HepG2 (cell line): ENCODE data around the gene GRID1. TPM values are rescaled to one million over a fixed set of nuclear protein-coding genes. Genes with fewer than 3 reads are reported as not detected.

Source experiments
- ATAC-seq: fragments of 200-7000 bp; cut with Tn5 transposase; 3 replicates; pipeline ENCODE4 v1.9.1; 2020; ENCODE audit warnings: mild to moderate bottlenecking, moderate library complexity
- BruUV-seq: library from RNA; stranded (reverse); fragments of 400-500 nt; replicated peaks from 2 replicates; lab custom pipeline; 2021; lab: Mats Ljungman, UMichigan
- CTCF ChIA-PET: fragments of 300-600 bp; formaldehyde crosslinking; extraction: SDS; loops from one replicate; lab custom pipeline; 2021; ENCODE audit warnings: low total read pairs, inconsistent platforms, low intra/inter-chr PET ratio; lab: Yijun Ruan, JAX
- POLR2A ChIA-PET: fragments of 350-600 bp; sonication (Branson Sonifier 250); formaldehyde crosslinking; loops from one replicate; lab custom pipeline; 2020; ENCODE audit warnings: antibody characterized with exemption, inconsistent platforms; lab: Yijun Ruan, JAX
- DNase-seq: peaks from one replicate; pipeline ENCODE4 v3.0.0-alpha.2; 2015; ENCODE audit warnings: low spot score
- FAIRE-seq: peaks from 3 replicates; lab custom pipeline; 2011; peaks lifted over from hg19 to GRCh38; lab: Jason Lieb, UNC
- H2AFZ ChIP-seq: one replicate; pipeline ENCODE4 v1.6.1; 2011; ENCODE audit warnings: low read length, inconsistent platforms
- H3K27ac ChIP-seq: fragments of 300-600 bp; 3 replicates; pipeline ENCODE4 v1.8.0; 2011; ENCODE audit warnings: mixed run types, mild to moderate bottlenecking, mixed read lengths, low read length, inconsistent platforms; ENCODE audit not compliant: insufficient read depth; ENCODE audit errors: extremely low read length
- H3K27me3 ChIP-seq, 2 experiments: fragments of 200-600 bp in 1 of 2; 2 replicates in 1 of 2; 3 replicates in 1 of 2; pipeline versions ENCODE4 v1.6.0 to v1.8.0; 2011; ENCODE audit warnings: low read length in 2 of 2, mild to moderate bottlenecking in 2 of 2, moderate library complexity in 2 of 2, inconsistent platforms in 1 of 2; ENCODE audit not compliant: insufficient read depth in 2 of 2, control insufficient read depth in 1 of 2
- H3K36me3 ChIP-seq, 2 experiments: fragments of 200-600 bp in 1 of 2; replicated peaks in 1 of 2; 2 replicates in 1 of 2; 3 replicates in 1 of 2; pipeline versions ENCODE4 v1.5.1 to v1.8.0; 2011; ENCODE audit warnings: low read length in 2 of 2, inconsistent platforms in 1 of 2; ENCODE audit not compliant: insufficient read depth in 2 of 2, control insufficient read depth in 1 of 2
- H3K4me1 ChIP-seq: 2 replicates; pipeline ENCODE4 v1.5.1; 2012; ENCODE audit warnings: low read length, inconsistent platforms; ENCODE audit not compliant: insufficient read depth
- H3K4me2 ChIP-seq: 2 replicates; pipeline ENCODE4 v1.6.0; 2011; ENCODE audit warnings: low read depth, low read length, inconsistent platforms
- H3K4me3 ChIP-seq, 3 experiments: fragments of 200-600 bp in 1 of 3; sonication (generic), shearing (Covaris generic) in 1 of 3; replicated peaks in 1 of 3; 2 replicates each; pipeline ENCODE4 v1.5.1; 2011 to 2016; ENCODE audit warnings: low read length in 3 of 3, inconsistent platforms in 2 of 3, low read depth in 2 of 3, mild to moderate bottlenecking in 2 of 3, control low read depth in 1 of 3, mixed read lengths in 1 of 3; ENCODE audit not compliant: insufficient read depth in 1 of 3
- H3K79me2 ChIP-seq: one replicate; pipeline ENCODE4 v1.6.1; 2011; ENCODE audit warnings: low read length, inconsistent platforms; ENCODE audit not compliant: insufficient read depth
- H3K9ac ChIP-seq: 2 replicates; pipeline ENCODE4 v1.6.0; 2011; ENCODE audit warnings: mild to moderate bottlenecking, low read depth, low read length, inconsistent platforms; ENCODE audit not compliant: insufficient read depth
- H3K9me3 ChIP-seq: 2 replicates; pipeline ENCODE4 v1.5.1; 2012; ENCODE audit warnings: mild to moderate bottlenecking, low read length
- H4K20me1 ChIP-seq: 2 replicates; pipeline ENCODE4 v1.6.0; 2011; ENCODE audit warnings: inconsistent platforms, mild to moderate bottlenecking, low read length, moderate library complexity; ENCODE audit not compliant: insufficient read depth
- AHR ChIP-seq: IDR thresholded peaks from 2 replicates; pipeline ENCODE4 v1.6.1; 2018; ENCODE audit warnings: missing genetic modification reagents, missing compliant biosample characterization
- JUND ChIP-seq: sonication (generic); formaldehyde crosslinking; IDR thresholded peaks from 2 replicates; pipeline ENCODE4 v1.8.0; 2022; ENCODE audit warnings: mild to moderate bottlenecking, missing genetic modification reagents
- MIER2 ChIP-seq: IDR thresholded peaks from 2 replicates; pipeline ENCODE4 v1.6.1; 2016; ENCODE audit warnings: missing biosample characterization, missing genetic modification reagents
- MTA1 ChIP-seq: sonication (generic); formaldehyde crosslinking; IDR thresholded peaks from 2 replicates; pipeline ENCODE4 v1.4.0; 2020; ENCODE audit warnings: missing genetic modification reagents, mild to moderate bottlenecking, borderline replicate concordance
- PRDM15 ChIP-seq: sonication (generic); formaldehyde crosslinking; IDR thresholded peaks from 2 replicates; pipeline ENCODE4 v1.4.0; 2020; ENCODE audit warnings: missing genetic modification reagents
- STAG1 ChIP-seq: sonication (generic); formaldehyde crosslinking; IDR thresholded peaks from 2 replicates; pipeline ENCODE4 v1.4.0; 2020; ENCODE audit warnings: missing genetic modification reagents
- TARDBP ChIP-seq: sonication (generic); formaldehyde crosslinking; IDR thresholded peaks from 2 replicates; pipeline ENCODE4 v1.8.0; 2022; ENCODE audit warnings: mild to moderate bottlenecking, missing genetic modification reagents
- TFAP4 ChIP-seq: sonication (generic); IDR thresholded peaks from 2 replicates; pipeline ENCODE4 v1.6.1; 2016; ENCODE audit warnings: low read depth, borderline replicate concordance
- ZNF160 ChIP-seq: sonication (generic); formaldehyde crosslinking; IDR thresholded peaks from 2 replicates; pipeline ENCODE4 v1.8.0; 2022; ENCODE audit warnings: mild to moderate bottlenecking, inconsistent platforms, missing genetic modification reagents
- ZNF350 ChIP-seq: sonication (generic); formaldehyde crosslinking; IDR thresholded peaks from 2 replicates; pipeline ENCODE4 v1.4.0; 2020; ENCODE audit warnings: mild to moderate bottlenecking, low read depth, missing genetic modification reagents, borderline replicate concordance
- ZNF746 ChIP-seq: sonication (generic); formaldehyde crosslinking; IDR thresholded peaks from 2 replicates; pipeline ENCODE4 v1.8.0; 2022; ENCODE audit warnings: mild to moderate bottlenecking, missing genetic modification reagents
- ZNF800 ChIP-seq: sonication (generic); formaldehyde crosslinking; IDR thresholded peaks from 2 replicates; pipeline ENCODE4 v1.4.0; 2020; ENCODE audit warnings: missing genetic modification reagents
- WGBS: methylation state at CpG from one replicate; pipeline ENCODE4 v1.1.6; 2017; ENCODE audit warnings: low lambda C conversion rate; 5-methylcytosine and 5-hydroxymethylcytosine counted together
- in situ Hi-C: cut with HindIII; loops from 2 replicates; pipeline ENCODE4 v1.10.0; 2017; ENCODE audit warnings: low pct_unique_long_range_greater_than_20kb; ENCODE audit not compliant: extremely low pct_ligation_motif_present
- intact Hi-C: fragments of 100-400 bp; cut with micrococcal nuclease; formaldehyde crosslinking; loops from one replicate; pipeline ENCODE4 v1.10.0; 2022; ENCODE audit not compliant: unreplicated experiment
- polyA plus RNA-seq, 8 experiments: library from polyadenylated mRNA; depleted of rRNA in 3 of 8; stranded (reverse) in 7 of 8; unstranded in 1 of 8; fragments of >200 nt; fragmentation: Illumina TruSeq in 4 of 8; extraction: Trizol in 4 of 8; gene quantifications; 2 replicates each; pipeline versions ENCODE4 v1.2.1 to v1.2.3, GENCODE V29; 2011 to 2016; ENCODE audit warnings: low read depth in 4 of 8, missing spikeins in 1 of 8, mixed read lengths in 1 of 8; ENCODE audit not compliant: insufficient read depth in 1 of 8
- total RNA-seq, 5 experiments: library from RNA; depleted of rRNA; stranded (reverse); fragments of >200 nt; fragmentation: Illumina TruSeq; extraction: Trizol; gene quantifications; 2 replicates each; pipeline ENCODE4 v1.2.3, GENCODE V29; 2016; ENCODE audit warnings: low read depth in 1 of 5

Gene GRID1
- total and polyA plus RNA-seq, 2 of the 13 experiments (the other 11 are each of a cell fraction or from before 2014, with no cell fraction given): 0.05 TPM; not detected in 1

GRCh38 chr10:86368987-86369386 lies 2.4 kb upstream of the GRID1 start:
- Histone ChIP-seq H3K4me2 (no peak overlapping the region), H3K36me3 (no peaks in the 10 kb centered on the region), H2AFZ (no peak overlapping the region), H3K4me3 (no peak overlapping the region), H3K27ac (no peak overlapping the region), H3K79me2 (no peaks in the 10 kb centered on the region), H3K4me1 (no peaks in the 10 kb centered on the region), H3K9me3 (no peaks in the 10 kb centered on the region), H4K20me1 (peaks cover 6% of the 10 kb centered on the region; the same call in 1 of the 2 replicates), H3K27me3 (peaks cover 11 to 75% of the 10 kb centered on the region in 2 experiments; a peak in 4 of 5 replicates), H3K9ac (no peak overlapping the region)
- 0% methylated on average over 1 of the region's 2 CpGs for WGBS
- BruUV-seq: no TSS peak
- POLR2A ChIA-PET: no interaction called here
- intact Hi-C loops (no loop called here), in situ Hi-C loops (no loop called here)
- no peak for FAIRE-seq
- CTCF ChIA-PET: no interaction called here
- TF ChIP-seq TFAP4 (no peak), JUND (CRISPR knock-in tag) (no peak), MTA1 (CRISPR knock-in tag) (no peak), ZNF800 (no peak), ZNF350 (no peak), AHR (CRISPR knock-in tag) (no peak)
- no peak for ATAC-seq
- DNase-seq: no peak

GRCh38 chr10:86368046-86368445 lies 1.5 kb upstream of the GRID1 start:
- WGBS: 64% methylated on average over 1 of the region's 1 CpG
- no peak overlapping the region for H3K27ac ChIP-seq
- ATAC-seq: no peak
- DNase-seq: no peak
- no peak overlapping the region for H3K4me3 ChIP-seq
- H3K27me3 ChIP-seq: peaks cover 14 to 79% of the 10 kb centered on the region in 2 experiments
- POLR2A ChIA-PET: no interaction called here
- H3K79me2 ChIP-seq: no peaks in the 10 kb centered on the region
- no peak overlapping the region for H2AFZ ChIP-seq
- CTCF ChIA-PET: no interaction called here
- no peaks in the 10 kb centered on the region for H3K9me3 ChIP-seq
- in situ Hi-C loops: no loop called here
- peaks cover 6% of the 10 kb centered on the region; the same call in 1 of the 2 replicates for H4K20me1 ChIP-seq
- no peak overlapping the region for H3K4me2 ChIP-seq
- intact Hi-C loops: no loop called here
- BruUV-seq: no TSS peak
- no peaks in the 10 kb centered on the region for H3K36me3 ChIP-seq
- H3K9ac ChIP-seq: no peak overlapping the region
- H3K4me1 ChIP-seq: no peaks in the 10 kb centered on the region
- FAIRE-seq: no peak
- no peak for TF ChIP-seq TARDBP (CRISPR knock-in tag)
- TF ChIP-seq PRDM15 (CRISPR knock-in tag): no peak
- TF ChIP-seq ZNF160: no peak
- no peak for TF ChIP-seq STAG1 (CRISPR knock-in tag)
- no peak for TF ChIP-seq ZNF746 (CRISPR knock-in tag)
- TF ChIP-seq MIER2 (CRISPR knock-in tag): no peak
